GM12892 (cell line): ENCODE results near the gene USP7.

Experiments used
- POLR2A ChIP-seq: IDR thresholded peaks from 2 replicates; pipeline ENCODE4 v1.6.1; 2011; ENCODE audit warnings: low read depth, low read length, control low read depth
- TAF1 ChIP-seq: IDR thresholded peaks from 2 replicates; pipeline ENCODE4 v1.6.1; 2011; ENCODE audit warnings: low read depth, mild to moderate bottlenecking, control low read depth, low read length, borderline replicate concordance

- TF ChIP-seq POLR2A (no peak), TAF1 (no peak)
These were observed 22.4 kb upstream of the USP7 start for GRCh38 chr16:8986111-8986510.
